GM19467 (cell line): ENCODE results near the gene BCL7A.

ENCODE experiments used
- ATAC-seq: cut with Tn5 transposase; IDR thresholded peaks from one replicate; pipeline ENCODE4 v1.9.1; 2021; ENCODE audit warnings: mild to moderate bottlenecking, moderate library complexity; ENCODE audit not compliant: unreplicated experiment

The BCL7A gene

DNA sequence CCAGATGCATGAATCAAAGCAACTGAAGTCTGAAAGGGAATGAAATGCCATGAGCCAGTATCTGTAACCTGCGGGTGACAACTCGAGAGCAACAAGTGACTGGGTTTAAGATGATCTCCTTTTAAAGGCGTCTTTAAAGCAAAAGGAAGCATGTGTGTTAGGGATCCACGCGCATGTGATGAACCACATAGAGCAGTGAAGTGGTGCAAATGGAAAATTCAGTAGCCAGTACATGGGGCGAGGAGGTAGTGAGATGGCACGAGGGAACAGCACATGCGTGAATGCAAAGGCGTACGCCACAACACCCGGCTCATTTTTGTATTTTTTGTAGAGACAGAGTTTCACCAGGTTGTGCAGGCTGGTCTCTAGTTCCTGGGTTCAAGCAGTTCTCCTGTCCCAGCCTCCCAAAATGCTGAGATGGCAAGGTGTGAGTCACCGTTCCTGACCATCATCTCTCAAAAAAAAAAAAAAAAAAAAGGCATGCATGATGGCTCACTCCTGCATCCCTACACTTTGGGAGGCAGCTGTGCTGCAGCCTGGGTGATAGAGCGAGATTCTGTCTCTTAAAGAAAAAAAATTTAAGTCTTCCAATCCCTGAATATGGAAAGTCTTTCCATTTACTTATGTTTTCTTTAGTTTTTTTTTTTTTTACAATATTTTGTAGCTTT is 24.6 kb upstream of the BCL7A start:
- no peak for ATAC-seq

DNA sequence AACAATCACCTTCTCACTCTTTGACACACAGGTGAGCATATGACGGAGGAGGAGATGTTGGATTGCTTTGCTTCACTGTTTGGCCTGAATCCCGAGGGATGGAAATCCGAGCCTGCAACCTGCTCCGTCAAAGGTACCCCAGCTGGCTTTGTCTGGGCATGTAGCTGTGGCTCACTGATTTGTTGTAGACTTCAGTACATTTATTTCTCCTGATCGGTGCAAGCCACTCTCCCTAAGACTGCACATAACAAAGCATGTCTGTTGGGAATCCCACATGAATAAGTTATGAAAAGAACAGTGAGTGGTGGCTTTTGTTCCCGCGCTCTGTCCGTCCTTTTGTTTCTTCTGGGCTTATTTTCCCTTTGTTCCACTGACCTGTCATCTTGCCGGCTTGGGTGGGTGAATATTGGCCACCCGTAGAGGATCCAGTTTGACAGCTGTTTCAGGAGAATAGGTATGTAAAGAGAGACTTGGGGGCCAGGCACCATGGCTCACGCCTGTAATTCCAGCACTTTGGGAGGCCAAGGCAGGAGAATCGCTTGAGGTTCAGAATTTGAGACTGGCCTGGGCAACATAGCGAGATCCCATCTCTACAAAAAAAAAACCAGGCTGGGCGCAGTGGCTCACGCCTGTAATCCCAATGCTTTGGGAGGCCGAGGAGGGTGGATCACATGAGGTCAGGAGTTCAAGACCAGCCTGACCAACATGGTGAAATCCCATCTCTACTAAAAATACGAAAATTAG is 20.0 kb upstream of the BCL7A start:
- ATAC-seq: no peak

DNA sequence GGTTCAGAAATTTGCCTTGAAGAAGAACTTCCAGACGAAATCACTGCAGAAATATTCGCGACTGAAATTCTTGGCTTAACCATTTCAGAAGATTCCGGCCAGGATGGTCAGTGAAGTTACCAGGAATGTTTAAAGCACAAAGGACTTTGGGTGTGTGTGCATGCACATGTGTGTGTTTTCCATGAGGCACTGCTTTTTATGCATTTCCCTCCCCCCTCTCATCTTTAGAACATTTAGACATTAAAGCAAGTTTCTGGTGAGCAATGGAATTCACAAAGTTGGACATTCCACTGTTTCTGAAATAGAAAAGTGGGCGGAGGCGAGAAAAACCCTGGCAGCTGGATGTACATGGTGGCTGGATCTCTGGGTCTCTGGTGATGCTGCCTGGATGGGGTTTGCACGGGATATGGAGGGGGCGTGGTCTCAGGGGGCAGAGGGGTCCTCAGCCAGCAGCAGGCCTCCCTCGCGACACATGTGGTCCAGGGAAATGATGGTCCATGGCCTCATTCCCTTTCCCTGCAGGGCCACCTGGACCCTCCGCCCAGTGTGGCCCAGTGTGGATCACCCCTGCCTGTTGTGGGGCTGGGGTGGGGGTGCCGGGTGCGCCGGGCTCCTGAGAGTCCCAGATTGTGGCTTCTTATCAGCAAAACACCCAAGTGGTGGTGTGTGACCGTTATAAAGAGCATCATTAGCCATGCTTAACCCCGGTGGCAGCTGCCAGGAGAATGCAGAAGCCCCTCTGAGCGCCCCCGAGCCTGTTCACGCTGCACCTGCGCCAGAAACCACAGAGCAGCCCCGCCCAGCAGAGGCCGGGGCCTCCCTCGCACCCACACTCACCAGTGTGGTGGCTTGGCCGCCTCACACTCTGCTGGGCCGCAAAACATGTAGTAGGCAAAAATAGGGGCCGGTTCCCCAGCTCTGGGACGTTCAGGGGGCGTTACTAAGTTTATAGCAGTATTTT is 17.8 kb upstream of the BCL7A start:
- ATAC-seq: no peak

DNA sequence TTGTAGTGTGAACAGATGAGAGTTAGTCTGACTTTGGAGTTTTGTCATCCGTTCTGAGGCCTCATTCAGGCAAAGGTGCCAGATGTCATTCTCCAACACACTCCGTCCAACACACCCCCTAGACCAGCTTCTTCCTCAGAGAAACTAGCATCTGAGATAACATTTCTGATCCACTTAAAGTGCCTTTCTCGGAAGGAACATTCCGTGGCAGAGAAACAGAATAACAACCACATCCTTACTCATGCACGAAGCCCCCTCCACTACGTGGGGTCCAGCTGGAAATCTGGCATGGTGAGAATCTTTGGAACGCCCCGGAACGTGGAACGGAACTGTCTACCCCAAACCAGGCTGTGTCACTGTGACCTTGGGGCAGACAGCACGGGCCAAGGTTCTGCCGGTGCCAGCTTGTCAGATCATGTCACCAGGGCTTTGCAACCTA is 17.0 kb upstream of the BCL7A start:
- no peak for ATAC-seq

- ATAC-seq: no peak
These were observed 16.4 kb upstream of the BCL7A start for GRCh38 chr12:122005252-122005776.

- ATAC-seq: no peak
These were observed 15.3 kb upstream of the BCL7A start for GRCh38 chr12:122006186-122006926.

GRCh38 chr12:122009741-122010140 is 11.9 kb upstream of the BCL7A start:
- no peak for ATAC-seq

DNA sequence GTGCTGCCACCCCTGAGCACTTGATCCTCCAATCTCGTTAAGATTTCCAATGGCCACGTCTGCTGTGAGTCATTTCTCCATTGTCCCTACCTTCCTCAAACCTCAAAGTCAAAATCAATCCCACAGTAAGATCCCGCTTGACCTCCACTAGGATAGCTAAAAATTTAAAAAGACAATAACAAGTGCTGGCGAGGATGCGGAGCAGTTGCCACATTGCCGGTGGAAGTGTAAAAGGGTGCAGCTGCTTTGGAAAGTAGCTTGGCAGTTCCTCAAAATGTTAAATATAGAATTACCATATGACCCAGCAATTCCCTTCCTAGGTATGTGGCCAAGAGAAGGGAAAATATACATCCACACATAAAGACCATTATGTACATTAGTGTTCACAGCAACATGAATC is 9.5 kb upstream of the BCL7A start:
- no peak for ATAC-seq

GRCh38 chr12:122013136-122013535 is 8.5 kb upstream of the BCL7A start:
- no peak for ATAC-seq

DNA sequence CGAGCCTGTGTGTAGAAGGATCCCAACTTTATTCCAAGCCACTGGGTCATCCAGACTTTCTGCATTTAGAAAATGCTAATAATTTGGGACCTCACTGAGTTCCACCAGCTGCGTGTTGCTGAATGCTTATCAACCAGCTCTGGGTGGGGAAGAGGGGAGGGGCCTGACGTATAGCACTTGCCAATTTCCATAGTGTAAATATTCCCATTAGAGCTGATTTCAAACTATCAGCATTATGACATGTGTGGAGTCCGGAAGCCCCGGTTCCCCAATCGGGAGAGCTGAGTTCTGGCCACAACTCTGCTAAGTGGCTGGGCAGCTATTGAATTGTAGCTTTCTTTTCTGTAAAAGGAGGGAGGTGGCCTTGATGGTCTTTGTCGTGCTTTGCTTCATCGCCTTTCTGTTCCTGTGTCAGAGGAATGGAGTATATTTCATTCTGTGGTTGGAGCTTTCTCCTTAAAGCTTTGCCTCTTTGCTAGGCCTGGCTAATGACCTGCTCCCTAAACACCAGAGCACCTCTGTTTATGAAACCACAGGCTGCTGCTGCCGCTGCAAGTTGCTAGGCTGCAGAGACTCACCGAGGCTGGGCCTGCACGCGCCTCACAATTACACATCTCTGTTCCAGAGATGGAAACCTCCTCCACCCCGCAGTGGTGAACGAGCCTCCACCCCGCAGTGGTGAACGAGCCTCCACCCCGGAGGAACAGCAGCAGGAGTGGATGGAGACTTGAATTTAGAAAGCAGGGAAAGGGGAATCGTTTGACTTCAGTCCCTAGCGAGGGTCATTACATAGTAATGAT is 7.7 kb upstream of the BCL7A start:
- ATAC-seq: no peak

- no peak for ATAC-seq
These were observed 6.9 kb upstream of the BCL7A start for GRCh38 chr12:122014781-122015180.

- no peak for ATAC-seq
These were observed 3.2 kb upstream of the BCL7A start for GRCh38 chr12:122018457-122018856.

- ATAC-seq: no peak
These were observed 2.7 kb upstream of the BCL7A start for GRCh38 chr12:122018937-122019336.

DNA sequence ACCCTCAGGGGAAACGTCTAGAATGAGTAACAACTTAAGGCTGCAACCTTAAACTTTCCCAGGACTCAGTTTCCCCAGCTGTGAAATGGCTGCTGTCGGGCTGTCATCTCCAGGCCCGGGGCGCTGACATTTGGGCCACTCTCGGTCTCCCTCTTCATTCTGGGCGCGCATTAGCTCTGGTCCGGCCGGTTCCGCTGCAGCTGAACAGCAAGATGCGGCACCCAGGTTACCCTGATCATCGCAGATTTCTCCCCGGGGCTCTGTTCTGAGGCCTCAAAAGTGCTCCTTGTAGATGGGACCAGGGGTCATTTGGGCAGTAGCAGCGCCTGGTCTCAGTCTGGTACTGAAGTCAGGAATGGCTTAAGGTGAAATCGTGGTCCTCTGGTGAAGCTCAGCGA is 890 bp upstream of the BCL7A start:
- no peak for ATAC-seq

DNA sequence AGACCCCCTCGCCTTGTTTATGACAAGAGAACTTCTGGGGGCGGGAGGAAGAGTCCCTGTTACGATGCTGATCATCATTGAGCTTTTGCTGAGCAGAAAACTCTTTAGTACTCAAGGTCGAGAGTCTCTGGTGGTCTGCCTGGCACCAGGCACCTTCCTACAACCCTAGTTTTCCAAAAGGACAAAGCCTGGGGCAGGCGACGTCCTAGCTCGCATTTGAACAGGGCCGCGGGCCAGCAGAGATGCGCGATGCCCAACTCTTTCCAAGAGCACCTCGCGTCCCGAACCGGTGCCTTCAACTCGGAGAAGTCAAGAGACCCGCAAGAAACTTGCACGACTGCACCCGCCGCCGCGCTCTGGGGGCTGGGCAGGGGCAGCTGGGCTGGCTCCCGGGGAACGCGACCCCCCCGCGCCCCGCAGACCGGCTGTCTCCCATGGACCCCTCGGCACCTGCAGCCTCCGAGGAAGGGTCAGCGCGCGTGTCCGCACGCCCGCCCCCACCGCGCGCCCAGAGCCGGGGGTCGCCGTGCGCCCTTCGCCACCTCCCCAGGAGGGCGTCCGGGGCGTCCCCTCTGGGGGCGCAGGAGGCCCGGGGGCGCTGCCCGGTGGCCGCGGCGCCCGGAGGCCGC is 377 bp upstream of the BCL7A start:
- no peak for ATAC-seq

DNA sequence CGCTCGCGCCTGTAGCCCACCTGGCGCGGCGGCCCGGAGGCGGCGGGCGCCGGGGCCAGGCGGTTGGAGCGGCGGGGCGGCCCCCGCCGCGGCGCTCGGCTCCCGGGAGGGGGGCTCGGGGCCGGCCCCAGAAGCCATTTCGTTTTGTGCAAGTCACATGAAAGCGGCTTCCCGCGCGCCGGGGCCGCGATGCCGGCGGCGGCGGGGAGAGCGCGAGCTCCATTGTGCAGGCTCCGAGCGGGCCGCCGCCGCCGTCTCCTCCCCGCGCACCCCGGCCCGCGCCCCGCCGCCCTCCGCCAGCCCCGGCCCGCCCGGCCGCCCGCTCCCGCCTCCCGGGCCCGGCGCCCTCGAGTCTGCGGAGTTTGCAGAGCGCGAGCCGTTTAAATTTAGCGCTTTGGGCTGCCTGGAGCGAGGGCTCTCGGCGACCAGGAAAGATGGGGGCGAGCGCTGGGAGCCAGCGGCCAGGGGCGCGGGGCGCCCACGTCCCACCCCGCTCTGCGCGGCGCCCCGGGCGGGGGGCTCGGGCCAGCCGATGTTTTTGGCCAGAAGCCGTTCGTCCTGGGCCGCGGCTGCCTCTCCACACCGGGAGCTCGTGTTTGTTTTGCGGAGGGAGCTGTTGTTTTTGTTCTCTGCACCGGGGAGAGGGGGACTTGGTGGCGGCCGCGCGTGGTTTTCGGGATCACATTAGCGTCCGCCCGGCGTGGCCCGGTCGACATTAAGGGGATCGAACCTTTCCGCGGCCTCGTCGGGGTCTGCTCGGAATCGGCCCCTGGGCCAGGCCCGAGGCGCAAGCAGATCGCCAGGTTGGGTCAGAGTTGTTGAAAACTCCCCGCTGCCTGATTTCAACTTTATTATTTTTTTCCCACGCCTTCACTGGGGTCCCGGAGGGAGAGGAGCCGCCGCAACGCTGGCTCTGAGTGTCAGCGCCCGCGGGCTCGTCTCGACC is 982 bp downstream of the BCL7A start:
- no peak for ATAC-seq

DNA sequence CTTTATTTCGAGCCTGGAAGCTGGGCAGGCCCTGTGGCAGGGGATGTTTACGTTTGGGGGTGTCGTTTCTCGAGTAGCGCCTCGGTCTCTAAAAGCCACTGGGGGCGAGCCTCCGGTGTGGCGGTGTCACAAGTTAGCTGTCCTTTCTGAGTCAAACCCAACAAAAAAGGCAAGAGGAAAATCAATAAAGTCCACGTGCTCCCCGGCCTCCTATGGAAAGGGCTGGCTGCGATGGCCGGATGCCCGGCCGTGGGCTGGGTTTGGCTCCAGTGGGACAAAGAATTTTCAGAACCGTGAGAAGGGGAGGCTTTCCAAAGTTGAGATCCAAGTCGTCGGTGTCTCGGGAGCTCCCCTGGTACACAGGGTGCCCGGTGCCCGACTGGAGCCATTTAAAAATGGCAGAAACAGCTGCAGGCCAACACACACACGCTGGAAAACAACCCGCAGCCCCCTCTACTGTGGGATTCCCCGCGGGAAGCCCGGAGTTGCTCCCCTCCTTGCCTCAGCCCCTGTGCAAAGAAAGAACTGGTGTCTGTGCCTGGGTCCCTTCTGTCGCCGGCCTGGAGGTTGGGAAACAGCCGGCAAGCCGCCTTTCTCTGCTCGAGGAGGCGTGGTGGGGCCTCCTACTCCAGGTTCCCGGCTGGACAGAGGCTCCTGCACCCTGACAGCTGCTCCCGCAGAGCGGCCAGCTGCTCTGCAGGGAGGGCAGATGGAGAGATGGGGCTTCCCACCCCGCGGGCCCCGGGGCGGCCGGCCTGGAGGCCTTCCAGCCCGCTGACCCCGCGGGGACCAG is 1.9 kb downstream of the BCL7A start:
- no peak for ATAC-seq
